RPMI7951 (cell line): Measurements from ENCODE around the gene SCYL3. TPM values are rescaled to one million over a fixed set of nuclear protein-coding genes. Genes with fewer than 3 reads are reported as not detected.
"Not testable (repeated sequence)": the region's sequence is repeated elsewhere in the genome, so short reads cannot be mapped to it uniquely, and the experiment has no call there.

ENCODE experiments used
- DNase-seq: peaks from one replicate; pipeline ENCODE4 v3.0.0-alpha.2; 2012; ENCODE audit warnings: low read depth
- total RNA-seq: library from RNA; depleted of rRNA; stranded (reverse); fragments of >200 nt; shearing (Covaris generic); gene quantifications from 2 replicates; pipeline ENCODE4 v1.2.3, GENCODE V29; 2014; rRNA removed

Gene SCYL3
- total RNA-seq, 1 experiment from 2014 or later, result 4.2 TPM

GRCh38 chr1:169814265-169814664, 79.4 kb downstream of the SCYL3 start:
- DNase-seq, result no peak

- DNase-seq, result no peak
These were observed 81.6 kb downstream of the SCYL3 start for GRCh38 chr1:169812131-169812530.

- not testable (repeated sequence) for DNase-seq
These were observed 82.2 kb downstream of the SCYL3 start for GRCh38 chr1:169811418-169812035.

- peak; percentile 32 for DNase-seq
These were observed 84.2 kb downstream of the SCYL3 start for GRCh38 chr1:169809370-169810095.

- DNase-seq, result no peak
These were observed 88.8 kb downstream of the SCYL3 start for GRCh38 chr1:169804941-169805340.

GRCh38 chr1:169802888-169803287, 90.8 kb downstream of the SCYL3 start:
- no peak for DNase-seq

Other genes with a start within 250 kb of the SCYL3 start
- gene SELL, start 182.3 kb downstream of the SCYL3 start, total RNA-seq, result 0.36 TPM in 1 of 2 replicates, not detected in the other
- not detected in 2 replicates for gene SELE, start 159.8 kb downstream of the SCYL3 start, total RNA-seq
- 13.1 and 15.0 TPM in 2 replicates for gene METTL18, start 99.0 kb downstream of the SCYL3 start, total RNA-seq
- gene KIFAP3, start 180.8 kb upstream of the SCYL3 start, total RNA-seq, result 45.7 and 53.0 TPM in 2 replicates